ENCODE data around the gene ARRB2. TPM values are rescaled to one million over a fixed set of nuclear protein-coding genes. Genes with fewer than 3 reads are reported as not detected.

ARRB2 gene
- polyA plus RNA-seq, 1 donor from 2014 or later: 28.3 TPM

DNA sequence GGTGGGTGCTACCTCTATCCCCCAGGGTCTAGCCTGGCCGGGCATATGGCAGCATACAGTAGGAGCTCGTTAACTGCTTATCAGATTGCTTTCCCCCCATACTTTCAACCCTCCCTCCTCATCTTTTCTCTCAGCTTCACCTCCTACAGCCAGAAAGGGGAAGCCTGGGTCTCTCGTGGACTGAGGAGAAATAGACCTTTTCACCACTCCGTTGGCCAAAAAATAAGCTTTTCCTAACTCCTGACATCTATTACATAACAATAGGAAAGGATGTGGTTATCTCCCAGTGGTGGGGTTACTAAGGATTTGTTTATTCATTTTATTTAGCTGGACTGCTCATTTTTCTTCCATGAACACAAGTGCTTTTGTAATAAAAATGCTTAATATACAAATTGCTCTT lies 38.3 kb downstream of the ARRB2 start:
- no peaks in the 10 kb centered on the region for H3K79me2 ChIP-seq (replicated peaks; ENCODE audit: insufficient read depth, low read length)
- H3K4me3 ChIP-seq (ENCODE audit: low read length): no peak overlapping the region
- no peaks in the 10 kb centered on the region for H3K9me2 ChIP-seq (ENCODE audit: insufficient read depth, low read length)
- no peaks in the 10 kb centered on the region for H3F3A ChIP-seq (ENCODE audit: insufficient read depth, low read length, poor library complexity, severe bottlenecking)
- no peak overlapping the region for H3K4me2 ChIP-seq (ENCODE audit: low read length)
- no peaks in the 10 kb centered on the region for H3K9me3 ChIP-seq (ENCODE audit: low read length)
- H3K27me3 ChIP-seq (ENCODE audit: insufficient read depth, low read depth, low read length): peaks cover 21% of the 10 kb centered on the region
- TF ChIP-seq TAF1 (IDR thresholded peaks at IDR 0.05; ENCODE audit: low read depth): no peak
- TF ChIP-seq, protein P1, sequence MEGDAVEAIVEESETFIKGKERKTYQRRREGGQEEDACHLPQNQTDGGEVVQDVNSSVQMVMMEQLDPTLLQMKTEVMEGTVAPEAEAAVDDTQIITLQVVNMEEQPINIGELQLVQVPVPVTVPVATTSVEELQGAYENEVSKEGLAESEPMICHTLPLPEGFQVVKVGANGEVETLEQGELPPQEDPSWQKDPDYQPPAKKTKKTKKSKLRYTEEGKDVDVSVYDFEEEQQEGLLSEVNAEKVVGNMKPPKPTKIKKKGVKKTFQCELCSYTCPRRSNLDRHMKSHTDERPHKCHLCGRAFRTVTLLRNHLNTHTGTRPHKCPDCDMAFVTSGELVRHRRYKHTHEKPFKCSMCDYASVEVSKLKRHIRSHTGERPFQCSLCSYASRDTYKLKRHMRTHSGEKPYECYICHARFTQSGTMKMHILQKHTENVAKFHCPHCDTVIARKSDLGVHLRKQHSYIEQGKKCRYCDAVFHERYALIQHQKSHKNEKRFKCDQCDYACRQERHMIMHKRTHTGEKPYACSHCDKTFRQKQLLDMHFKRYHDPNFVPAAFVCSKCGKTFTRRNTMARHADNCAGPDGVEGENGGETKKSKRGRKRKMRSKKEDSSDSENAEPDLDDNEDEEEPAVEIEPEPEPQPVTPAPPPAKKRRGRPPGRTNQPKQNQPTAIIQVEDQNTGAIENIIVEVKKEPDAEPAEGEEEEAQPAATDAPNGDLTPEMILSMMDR (IDR thresholded peaks at IDR 0.05; ENCODE audit: poor library complexity, severe bottlenecking): no peak
- TF ChIP-seq, protein P2, sequence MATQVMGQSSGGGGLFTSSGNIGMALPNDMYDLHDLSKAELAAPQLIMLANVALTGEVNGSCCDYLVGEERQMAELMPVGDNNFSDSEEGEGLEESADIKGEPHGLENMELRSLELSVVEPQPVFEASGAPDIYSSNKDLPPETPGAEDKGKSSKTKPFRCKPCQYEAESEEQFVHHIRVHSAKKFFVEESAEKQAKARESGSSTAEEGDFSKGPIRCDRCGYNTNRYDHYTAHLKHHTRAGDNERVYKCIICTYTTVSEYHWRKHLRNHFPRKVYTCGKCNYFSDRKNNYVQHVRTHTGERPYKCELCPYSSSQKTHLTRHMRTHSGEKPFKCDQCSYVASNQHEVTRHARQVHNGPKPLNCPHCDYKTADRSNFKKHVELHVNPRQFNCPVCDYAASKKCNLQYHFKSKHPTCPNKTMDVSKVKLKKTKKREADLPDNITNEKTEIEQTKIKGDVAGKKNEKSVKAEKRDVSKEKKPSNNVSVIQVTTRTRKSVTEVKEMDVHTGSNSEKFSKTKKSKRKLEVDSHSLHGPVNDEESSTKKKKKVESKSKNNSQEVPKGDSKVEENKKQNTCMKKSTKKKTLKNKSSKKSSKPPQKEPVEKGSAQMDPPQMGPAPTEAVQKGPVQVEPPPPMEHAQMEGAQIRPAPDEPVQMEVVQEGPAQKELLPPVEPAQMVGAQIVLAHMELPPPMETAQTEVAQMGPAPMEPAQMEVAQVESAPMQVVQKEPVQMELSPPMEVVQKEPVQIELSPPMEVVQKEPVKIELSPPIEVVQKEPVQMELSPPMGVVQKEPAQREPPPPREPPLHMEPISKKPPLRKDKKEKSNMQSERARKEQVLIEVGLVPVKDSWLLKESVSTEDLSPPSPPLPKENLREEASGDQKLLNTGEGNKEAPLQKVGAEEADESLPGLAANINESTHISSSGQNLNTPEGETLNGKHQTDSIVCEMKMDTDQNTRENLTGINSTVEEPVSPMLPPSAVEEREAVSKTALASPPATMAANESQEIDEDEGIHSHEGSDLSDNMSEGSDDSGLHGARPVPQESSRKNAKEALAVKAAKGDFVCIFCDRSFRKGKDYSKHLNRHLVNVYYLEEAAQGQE (IDR thresholded peaks at IDR 0.05; ENCODE audit: borderline replicate concordance): no peak
- no peak for TF ChIP-seq EP300 (conservative IDR thresholded peaks at IDR 0.05; ENCODE audit: poor library complexity, severe bottlenecking)
- TF ChIP-seq POLR2AphosphoS5 (IDR thresholded peaks at IDR 0.05): no peak
- TF ChIP-seq RAD21 (conservative IDR thresholded peaks at IDR 0.05): no peak
- no peak for TF ChIP-seq MXI1 (conservative IDR thresholded peaks at IDR 0.05; ENCODE audit: poor library complexity, severe bottlenecking)
- TF ChIP-seq SMC3 (conservative IDR thresholded peaks at IDR 0.05; ENCODE audit: poor library complexity): no peak
- TF ChIP-seq EZH2 (IDR thresholded peaks at IDR 0.05; ENCODE audit: borderline replicate concordance, insufficient read depth, low read length, poor library complexity, severe bottlenecking): no peak
- no peak overlapping the region for H3K9ac ChIP-seq (ENCODE audit: low read length)
- no peaks in the 10 kb centered on the region for H3K36me3 ChIP-seq (ENCODE audit: insufficient read depth, low read length)
- no peak overlapping the region for H2AFZ ChIP-seq (ENCODE audit: low read depth, low read length)
- no peak overlapping the region for H3K27ac ChIP-seq (ENCODE audit: low read length)
- no peaks in the 10 kb centered on the region for H4K20me1 ChIP-seq (ENCODE audit: insufficient read depth)

DNA sequence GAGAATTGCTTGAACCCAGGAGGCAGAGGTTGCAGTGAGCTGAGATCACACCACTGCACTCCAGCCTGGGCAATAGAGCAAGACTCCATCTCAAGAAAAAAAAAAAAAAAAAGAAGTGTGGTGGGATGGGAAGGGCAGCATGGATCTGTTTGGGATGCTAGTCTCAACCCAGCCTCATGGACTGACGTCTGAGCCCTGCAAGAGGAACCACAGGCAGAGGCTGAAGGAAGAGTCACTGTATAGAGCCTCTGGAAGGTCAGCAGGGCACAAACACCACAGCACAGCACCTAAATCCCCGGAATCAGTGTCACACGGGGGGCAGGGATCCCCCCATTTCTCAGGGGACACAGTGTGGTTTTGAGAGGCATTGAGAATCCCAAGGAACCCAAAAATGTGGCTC lies 40.2 kb downstream of the ARRB2 start:
- Histone ChIP-seq H3K4me2 (ENCODE audit: low read length) (no peak overlapping the region), H3K4me3 (ENCODE audit: low read length) (no peak overlapping the region), H2AFZ (ENCODE audit: low read depth, low read length) (no peak overlapping the region), H3K27ac (ENCODE audit: low read length) (no peak overlapping the region), H3K9me2 (ENCODE audit: insufficient read depth, low read length) (no peaks in the 10 kb centered on the region), H3K36me3 (ENCODE audit: insufficient read depth, low read length) (no peaks in the 10 kb centered on the region), H3K9me3 (ENCODE audit: low read length) (no peaks in the 10 kb centered on the region), H3K9ac (ENCODE audit: low read length) (no peak overlapping the region), H3K27me3 (ENCODE audit: insufficient read depth, low read depth, low read length) (peaks cover 4% of the 10 kb centered on the region), H3F3A (ENCODE audit: insufficient read depth, low read length, poor library complexity, severe bottlenecking) (no peaks in the 10 kb centered on the region), H3K79me2 (replicated peaks; ENCODE audit: insufficient read depth, low read length) (no peaks in the 10 kb centered on the region), H4K20me1 (ENCODE audit: insufficient read depth) (no peaks in the 10 kb centered on the region)
- TF ChIP-seq, protein P2 (IDR thresholded peaks at IDR 0.05; ENCODE audit: borderline replicate concordance): no peak
- no peak for TF ChIP-seq EP300 (conservative IDR thresholded peaks at IDR 0.05; ENCODE audit: poor library complexity, severe bottlenecking)
- TF ChIP-seq MXI1 (conservative IDR thresholded peaks at IDR 0.05; ENCODE audit: poor library complexity, severe bottlenecking): no peak
- TF ChIP-seq TAF1 (IDR thresholded peaks at IDR 0.05; ENCODE audit: low read depth): no peak
- no peak for TF ChIP-seq POLR2AphosphoS5 (IDR thresholded peaks at IDR 0.05)
- TF ChIP-seq RAD21 (conservative IDR thresholded peaks at IDR 0.05): no peak
- TF ChIP-seq SMC3 (conservative IDR thresholded peaks at IDR 0.05; ENCODE audit: poor library complexity): no peak
- TF ChIP-seq EZH2 (IDR thresholded peaks at IDR 0.05; ENCODE audit: borderline replicate concordance, insufficient read depth, low read length, poor library complexity, severe bottlenecking): no peak
- TF ChIP-seq, protein P1 (IDR thresholded peaks at IDR 0.05; ENCODE audit: poor library complexity, severe bottlenecking): no peak

Data from neural cell (in vitro differentiated cells).